ENCODE results near the gene PHLDB1.

PHLDB1 gene

GRCh38 chr11:118697346-118697745 lies 89.9 kb downstream of the PHLDB1 start:
- Mint-ChIP-seq H3K9me3 (no peaks in the 10 kb centered on the region), H3K36me3 (ENCODE audit: insufficient read depth) (peaks cover 17% of the 10 kb centered on the region), H3K4me3 (no peak overlapping the region), H3K4me1 (peaks cover 50% of the 10 kb centered on the region), H3K27ac (ENCODE audit: low read depth) (peak overlapping the region; percentile 95), H3K27me3 (no peaks in the 10 kb centered on the region)
- ATAC-seq (replicated peaks; ENCODE audit: extremely low read depth, poor library complexity, severe bottlenecking) = no peak
- DNase-seq (ENCODE audit: low spot score in 2 of 2) = no peak

DNA sequence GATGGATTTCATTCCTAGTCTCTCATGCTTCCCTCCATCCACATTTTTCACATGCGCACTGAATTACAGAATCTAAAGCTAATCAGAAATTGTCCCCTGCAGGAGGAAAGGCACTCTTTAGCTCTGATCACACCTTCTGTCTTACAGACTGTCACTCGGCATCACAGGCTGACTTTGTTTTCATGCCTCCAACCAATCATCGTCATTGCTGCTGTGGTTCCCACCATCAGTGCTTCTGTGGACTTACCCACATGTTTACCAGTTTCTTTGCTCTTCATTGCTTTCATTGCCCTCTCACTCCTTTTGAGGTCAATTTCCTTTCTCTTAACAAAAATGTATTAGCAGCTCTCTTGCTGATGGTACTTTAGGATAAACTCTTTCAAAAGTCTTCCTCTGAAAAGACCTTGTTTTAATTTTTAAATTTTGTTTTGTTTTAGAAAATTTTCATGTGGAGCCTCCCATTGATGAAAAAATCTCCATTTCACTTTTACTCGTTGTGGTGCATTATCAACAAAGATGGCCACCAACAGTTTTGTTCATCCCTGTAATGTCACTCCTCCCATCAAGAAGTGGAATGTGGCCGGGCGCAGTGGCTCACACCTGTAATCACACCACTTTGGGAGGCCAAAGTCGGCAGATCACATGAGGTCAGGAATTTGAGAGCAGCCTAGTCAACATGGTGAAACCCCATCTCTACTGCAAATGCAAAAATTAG lies 92.2 kb downstream of the PHLDB1 start:
- peak; percentile 51 to 81 for DNase-seq (ENCODE audit: low spot score in 2 of 2)
- Mint-ChIP-seq H3K36me3 (ENCODE audit: insufficient read depth) (peaks cover 10% of the 10 kb centered on the region), H3K27me3 (no peaks in the 10 kb centered on the region), H3K27ac (ENCODE audit: low read depth) (peak overlapping the region; percentile 95), H3K4me1 (peaks cover 30% of the 10 kb centered on the region), H3K9me3 (no peaks in the 10 kb centered on the region), H3K4me3 (peak overlapping the region; percentile 69)
- ATAC-seq (replicated peaks; ENCODE audit: extremely low read depth, poor library complexity, severe bottlenecking) = peak; percentile 96

GRCh38 chr11:118703563-118704106 lies 96.2 kb downstream of the PHLDB1 start:
- H3K4me1 Mint-ChIP-seq = peaks cover 37% of the 10 kb centered on the region
- DNase-seq (ENCODE audit: low spot score in 2 of 2) (no peak), ATAC-seq (replicated peaks; ENCODE audit: extremely low read depth, poor library complexity, severe bottlenecking) (no peak)
- H3K27ac Mint-ChIP-seq (ENCODE audit: low read depth) = no peak overlapping the region
- no peaks in the 10 kb centered on the region for H3K27me3 Mint-ChIP-seq
- no peak overlapping the region for H3K4me3 Mint-ChIP-seq
- H3K9me3 Mint-ChIP-seq = no peaks in the 10 kb centered on the region
- peaks cover 10% of the 10 kb centered on the region for H3K36me3 Mint-ChIP-seq (ENCODE audit: insufficient read depth)

DNA sequence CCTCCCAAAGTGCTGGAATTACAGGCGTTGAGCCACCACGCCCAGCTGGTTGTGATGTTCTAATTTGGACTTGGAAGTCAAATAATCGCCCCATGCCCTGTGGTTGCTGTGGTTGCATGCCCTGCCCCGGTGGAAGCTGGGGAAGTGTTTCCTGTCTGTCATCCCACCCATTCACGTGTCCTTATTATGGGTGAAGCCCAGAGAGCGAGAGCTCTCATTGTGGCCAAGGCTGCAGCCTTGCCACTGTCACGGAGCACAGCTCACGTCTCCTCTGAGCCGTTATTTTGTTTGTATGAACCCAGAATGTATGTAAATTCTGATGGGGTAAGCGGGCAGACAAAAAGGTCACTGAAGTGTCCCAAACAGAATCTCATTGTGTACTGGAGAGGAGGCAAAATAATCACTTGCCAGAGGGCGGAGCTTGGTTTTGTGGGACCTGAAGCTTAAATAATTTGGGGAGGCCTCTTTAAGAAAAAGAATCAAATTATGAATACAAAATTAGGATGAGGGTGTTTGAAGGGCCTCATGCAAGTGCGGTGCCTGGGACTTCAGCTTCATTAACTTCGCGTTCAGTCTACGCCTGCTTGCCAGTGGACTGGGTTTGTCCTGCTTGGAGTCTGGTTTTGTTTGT lies 97.8 kb downstream of the PHLDB1 start:
- no peaks in the 10 kb centered on the region for H3K9me3 Mint-ChIP-seq
- DNase-seq (ENCODE audit: low spot score in 2 of 2) = peak in 1 of 2 donors; percentile 47

GRCh38 chr11:118705791-118706545 lies 98.6 kb downstream of the PHLDB1 start:
- Mint-ChIP-seq H3K27me3 (no peaks in the 10 kb centered on the region), H3K9me3 (no peaks in the 10 kb centered on the region), H3K27ac (ENCODE audit: low read depth) (peak overlapping the region; percentile 86), H3K36me3 (ENCODE audit: insufficient read depth) (peaks cover 3% of the 10 kb centered on the region), H3K4me3 (no peak overlapping the region), H3K4me1 (peaks cover 20% of the 10 kb centered on the region)
- ATAC-seq (replicated peaks; ENCODE audit: extremely low read depth, poor library complexity, severe bottlenecking) (no peak), DNase-seq (ENCODE audit: low spot score in 2 of 2) (no peak)

More for the DNA sequence above, 97.8 kb downstream of the PHLDB1 start:
- ATAC-seq (replicated peaks; ENCODE audit: extremely low read depth, poor library complexity, severe bottlenecking) = peak; percentile 71
- Mint-ChIP-seq H3K27me3 (no peaks in the 10 kb centered on the region), H3K4me3 (peak overlapping the region; percentile 68), H3K4me1 (peaks cover 24% of the 10 kb centered on the region), H3K27ac (ENCODE audit: low read depth) (peak overlapping the region; percentile 86), H3K36me3 (ENCODE audit: insufficient read depth) (peaks cover 5% of the 10 kb centered on the region)

DNA sequence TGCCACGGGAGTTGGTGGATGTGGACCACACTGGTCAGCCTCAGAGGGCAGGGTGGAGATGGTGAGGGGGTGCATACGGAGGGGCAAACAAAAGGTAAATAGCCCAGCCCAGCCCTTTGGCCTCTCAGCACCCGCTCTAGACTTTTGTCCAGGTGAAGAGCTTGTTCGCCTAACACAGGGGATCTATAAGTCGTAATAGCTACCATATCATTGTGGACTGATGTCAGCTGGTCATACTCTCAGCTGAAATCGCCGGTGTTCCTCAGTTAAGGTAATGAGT lies 99.1 kb downstream of the PHLDB1 start:
- H3K27ac Mint-ChIP-seq (ENCODE audit: low read depth) = no peak overlapping the region
- no peaks in the 10 kb centered on the region for H3K9me3 Mint-ChIP-seq
- no peak for ATAC-seq (replicated peaks; ENCODE audit: extremely low read depth, poor library complexity, severe bottlenecking)
- peaks cover 20% of the 10 kb centered on the region for H3K4me1 Mint-ChIP-seq
- H3K36me3 Mint-ChIP-seq (ENCODE audit: insufficient read depth) = peaks cover 3% of the 10 kb centered on the region
- H3K4me3 Mint-ChIP-seq = no peak overlapping the region
- no peak for DNase-seq (ENCODE audit: low spot score in 2 of 2)
- H3K27me3 Mint-ChIP-seq = no peaks in the 10 kb centered on the region
